SK-N-MC (cell line): ENCODE measurements around the gene FAM114A1.

Experiments
- EZH2 ChIP-seq: fragments of 200-600 bp; sonication (generic); IDR thresholded peaks from one replicate; pipeline ENCODE4 v1.6.1; 2017; ENCODE audit warnings: antibody characterized with exemption
- FOXP2 ChIP-seq: optimal IDR thresholded peaks from 2 replicates; pipeline ENCODE3; 2011; ENCODE audit warnings: mild to moderate bottlenecking, moderate library complexity; ENCODE audit not compliant: insufficient read depth; ENCODE audit errors: extremely low read length, control extremely low read depth
- POLR2AphosphoS5 ChIP-seq: IDR thresholded peaks from 2 replicates; pipeline ENCODE4 v1.6.1; 2012; ENCODE audit warnings: mild to moderate bottlenecking, low read depth, low read length, borderline replicate concordance

DNA sequence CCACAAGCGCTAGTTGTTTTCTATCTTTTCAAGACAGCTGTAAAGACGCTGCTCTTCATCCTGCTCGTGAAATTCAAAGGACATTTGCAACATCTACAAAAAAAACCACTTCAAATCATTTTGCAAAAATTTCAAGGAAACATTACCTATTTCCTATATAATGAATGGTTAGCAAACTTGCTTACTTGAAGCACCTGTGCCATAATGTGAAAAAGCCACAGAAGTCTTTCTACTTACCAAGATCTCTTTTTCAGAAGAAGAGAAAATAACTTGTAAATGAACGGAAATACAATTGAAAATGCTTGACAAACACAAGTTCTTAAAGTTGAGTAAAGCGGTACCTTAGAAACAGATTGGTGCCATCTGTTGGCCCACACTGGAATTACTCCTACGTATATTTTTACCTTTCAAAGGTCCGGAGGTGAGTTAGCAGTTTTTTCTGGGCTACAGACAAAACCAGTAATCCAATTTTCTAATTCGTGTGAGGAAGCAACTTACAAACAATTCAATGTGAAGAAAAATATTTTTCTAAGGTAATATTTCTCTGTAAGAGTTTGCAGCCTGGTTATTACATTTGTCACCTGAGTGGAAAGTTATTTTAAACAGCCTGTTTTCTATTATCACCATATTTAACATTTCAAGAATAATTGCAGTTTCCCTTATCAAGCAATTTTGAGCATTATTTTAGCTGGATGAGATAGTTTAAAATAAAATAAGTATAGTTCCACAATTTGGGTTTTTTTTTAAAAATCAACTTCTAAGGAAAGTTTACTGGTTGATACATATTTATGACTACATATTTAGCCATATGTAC lies 10.9 kb upstream of the FAM114A1 start, which contains the start of gene TLR6:
- TF ChIP-seq EZH2 (no peak), POLR2AphosphoS5 (no peak), FOXP2 (no peak)
